WTC11 (cell line): ENCODE data around the gene SPATA12. TPM values are rescaled to one million over a fixed set of nuclear protein-coding genes. Genes with fewer than 3 reads are reported as not detected.
A peak's percentile ranks its signal among the peaks of the same experiment; 100 is the strongest.

Experiments
- ATAC-seq: fragments of 200-7000 bp; cut with Tn5 transposase; 2 replicates; pipeline ENCODE4 v1.10.0; 2021; ENCODE audit warnings: mild to moderate bottlenecking, moderate library complexity
- CTCF ChIA-PET: fragments of 300-600 bp; sonication (Branson Sonifier 250); formaldehyde crosslinking; loops from one replicate; lab custom pipeline; 2021; ENCODE audit warnings: antibody characterized with exemption; lab: Charles Lee
- POLR2A ChIA-PET: fragments of 350-600 bp; sonication (Branson Sonifier 250); formaldehyde crosslinking; loops from one replicate; lab custom pipeline; 2021; ENCODE audit warnings: antibody characterized with exemption; lab: Charles Lee
- DNase-seq: peaks from one replicate; pipeline ENCODE4 v3.0.0; 2021; ENCODE audit warnings: low spot score
- H3K27ac Mint-ChIP-seq: 2 replicates; pipeline ENCODE4 v1.8.0; 2021; ENCODE audit warnings: mixed read lengths
- H3K27me3 Mint-ChIP-seq: 2 replicates; pipeline ENCODE4 v1.8.0; 2021; ENCODE audit warnings: low read depth, mild to moderate bottlenecking, moderate library complexity, mixed read lengths
- H3K36me3 Mint-ChIP-seq: 2 replicates; pipeline ENCODE4 v1.8.0; 2021; ENCODE audit warnings: mixed read lengths
- H3K4me1 Mint-ChIP-seq: 2 replicates; pipeline ENCODE4 v1.8.0; 2022; ENCODE audit warnings: mixed read lengths
- H3K4me3 Mint-ChIP-seq: 2 replicates; pipeline ENCODE4 v1.8.0; 2021; ENCODE audit warnings: mild to moderate bottlenecking, moderate library complexity, mixed read lengths
- H3K9me3 Mint-ChIP-seq: 2 replicates; pipeline ENCODE4 v1.8.0; 2021; ENCODE audit warnings: mixed read lengths
- ATF3 ChIP-seq: sonication (generic); formaldehyde crosslinking; conservative IDR thresholded peaks from 2 replicates; pipeline ENCODE4 v1.8.1; 2022; ENCODE audit warnings: mild to moderate bottlenecking, missing genetic modification reagents
- CDX4 ChIP-seq: fragments of 250-450 bp; sonication (Bioruptor Pico); IDR thresholded peaks from 2 replicates; pipeline ENCODE4 v1.9.0; 2021; ENCODE audit warnings: moderate library complexity, mild to moderate bottlenecking, inconsistent platforms, borderline replicate concordance
- ERG ChIP-seq: fragments of 250-450 bp; sonication (Bioruptor Pico); IDR thresholded peaks from 2 replicates; pipeline ENCODE4 v1.8.0; 2021; ENCODE audit warnings: mild to moderate bottlenecking
- GABPB1 ChIP-seq: sonication (generic); formaldehyde crosslinking; IDR thresholded peaks from 2 replicates; pipeline ENCODE4 v1.8.1; 2023; ENCODE audit warnings: mild to moderate bottlenecking, missing genetic modification reagents
- GTF2I ChIP-seq: fragments of 250-450 bp; sonication (Bioruptor Pico); conservative IDR thresholded peaks from 2 replicates; pipeline ENCODE4 v1.4.0; 2021; ENCODE audit warnings: mild to moderate bottlenecking
- IRF2 ChIP-seq: sonication (generic); formaldehyde crosslinking; IDR thresholded peaks from 2 replicates; pipeline ENCODE4 v1.8.0; 2022; ENCODE audit warnings: low read depth, missing genetic modification reagents, borderline replicate concordance
- JUN ChIP-seq: sonication (generic); formaldehyde crosslinking; IDR thresholded peaks from 2 replicates; pipeline ENCODE4 v1.8.0; 2023; ENCODE audit warnings: mild to moderate bottlenecking, missing genetic modification reagents
- OVOL2 ChIP-seq: fragments of 250-450 bp; sonication (Bioruptor Pico); IDR thresholded peaks from 2 replicates; pipeline ENCODE4 v1.9.0; 2021; ENCODE audit warnings: mild to moderate bottlenecking, borderline replicate concordance
- SMAD4 ChIP-seq: sonication (generic); formaldehyde crosslinking; IDR thresholded peaks from 2 replicates; pipeline ENCODE4 v1.8.0; 2022; ENCODE audit warnings: mild to moderate bottlenecking, missing genetic modification reagents
- TP53 ChIP-seq: sonication (generic); formaldehyde crosslinking; IDR thresholded peaks from 2 replicates; pipeline ENCODE4 v1.8.1; 2023; ENCODE audit warnings: mild to moderate bottlenecking, missing genetic modification reagents
- ZNF219 ChIP-seq: sonication (generic); formaldehyde crosslinking; IDR thresholded peaks from 2 replicates; pipeline ENCODE4 v1.8.0; 2023; ENCODE audit warnings: missing genetic modification reagents, mild to moderate bottlenecking, borderline replicate concordance
- ZNF281 ChIP-seq: sonication (generic); formaldehyde crosslinking; IDR thresholded peaks from 2 replicates; pipeline ENCODE4 v1.8.0; 2023; ENCODE audit warnings: mild to moderate bottlenecking, missing genetic modification reagents
- ZNF423 ChIP-seq: fragments of 250-450 bp; sonication (Bioruptor Pico); IDR thresholded peaks from 2 replicates; pipeline ENCODE4 v2.1.2; 2022; ENCODE audit warnings: mild to moderate bottlenecking, moderate library complexity
- ZNF671 ChIP-seq: fragments of 250-450 bp; sonication (Bioruptor Pico); IDR thresholded peaks from 2 replicates; pipeline ENCODE4 v1.8.0; 2021; ENCODE audit warnings: mild to moderate bottlenecking
- total RNA-seq: library from RNA; stranded (reverse); gene quantifications from 3 replicates; pipeline ENCODE4 v1.2.3, GENCODE V29; 2021
- TF ChIP-seq, protein P1 (sequence below): sonication (generic); formaldehyde crosslinking; IDR thresholded peaks from 2 replicates; pipeline ENCODE4 v1.8.1; 2023; ENCODE audit warnings: mild to moderate bottlenecking, missing genetic modification reagents, borderline replicate concordance
- TF ChIP-seq, protein P2 (sequence below): sonication (generic); formaldehyde crosslinking; IDR thresholded peaks from 2 replicates; pipeline ENCODE4 v1.8.1; 2022; ENCODE audit warnings: mild to moderate bottlenecking, missing genetic modification reagents, moderate library complexity, borderline replicate concordance
- TF ChIP-seq, protein P3 (sequence below): sonication (generic); formaldehyde crosslinking; IDR thresholded peaks from 2 replicates; pipeline ENCODE4 v1.8.0; 2022; ENCODE audit warnings: missing genetic modification reagents
- TF ChIP-seq, protein P4 (sequence below): sonication (generic); formaldehyde crosslinking; IDR thresholded peaks from 2 replicates; pipeline ENCODE4 v1.8.1; 2023; ENCODE audit warnings: mild to moderate bottlenecking, missing genetic modification reagents, moderate library complexity

SPATA12 gene
- total RNA-seq, 1 experiment from 2014 or later, result 0.39 TPM

- Mint-ChIP-seq H3K9me3 (no peaks in the 10 kb centered on the region), H3K27me3 (no peaks in the 10 kb centered on the region), H3K27ac (peak overlapping the region; percentile 43; the same call in 1 of the 2 replicates), H3K4me3 (no peak overlapping the region), H3K4me1 (peaks cover 13% of the 10 kb centered on the region), H3K36me3 (peaks cover 11% of the 10 kb centered on the region)
- no peak for TF ChIP-seq IRF2 (CRISPR knock-in tag)
- no peak for TF ChIP-seq OVOL2 (CRISPR knock-in tag)
- TF ChIP-seq, protein P1, sequence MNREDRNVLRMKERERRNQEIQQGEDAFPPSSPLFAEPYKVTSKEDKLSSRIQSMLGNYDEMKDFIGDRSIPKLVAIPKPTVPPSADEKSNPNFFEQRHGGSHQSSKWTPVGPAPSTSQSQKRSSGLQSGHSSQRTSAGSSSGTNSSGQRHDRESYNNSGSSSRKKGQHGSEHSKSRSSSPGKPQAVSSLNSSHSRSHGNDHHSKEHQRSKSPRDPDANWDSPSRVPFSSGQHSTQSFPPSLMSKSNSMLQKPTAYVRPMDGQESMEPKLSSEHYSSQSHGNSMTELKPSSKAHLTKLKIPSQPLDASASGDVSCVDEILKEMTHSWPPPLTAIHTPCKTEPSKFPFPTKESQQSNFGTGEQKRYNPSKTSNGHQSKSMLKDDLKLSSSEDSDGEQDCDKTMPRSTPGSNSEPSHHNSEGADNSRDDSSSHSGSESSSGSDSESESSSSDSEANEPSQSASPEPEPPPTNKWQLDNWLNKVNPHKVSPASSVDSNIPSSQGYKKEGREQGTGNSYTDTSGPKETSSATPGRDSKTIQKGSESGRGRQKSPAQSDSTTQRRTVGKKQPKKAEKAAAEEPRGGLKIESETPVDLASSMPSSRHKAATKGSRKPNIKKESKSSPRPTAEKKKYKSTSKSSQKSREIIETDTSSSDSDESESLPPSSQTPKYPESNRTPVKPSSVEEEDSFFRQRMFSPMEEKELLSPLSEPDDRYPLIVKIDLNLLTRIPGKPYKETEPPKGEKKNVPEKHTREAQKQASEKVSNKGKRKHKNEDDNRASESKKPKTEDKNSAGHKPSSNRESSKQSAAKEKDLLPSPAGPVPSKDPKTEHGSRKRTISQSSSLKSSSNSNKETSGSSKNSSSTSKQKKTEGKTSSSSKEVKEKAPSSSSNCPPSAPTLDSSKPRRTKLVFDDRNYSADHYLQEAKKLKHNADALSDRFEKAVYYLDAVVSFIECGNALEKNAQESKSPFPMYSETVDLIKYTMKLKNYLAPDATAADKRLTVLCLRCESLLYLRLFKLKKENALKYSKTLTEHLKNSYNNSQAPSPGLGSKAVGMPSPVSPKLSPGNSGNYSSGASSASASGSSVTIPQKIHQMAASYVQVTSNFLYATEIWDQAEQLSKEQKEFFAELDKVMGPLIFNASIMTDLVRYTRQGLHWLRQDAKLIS, result no peak
- no peak for TF ChIP-seq CDX4 (CRISPR knock-in tag)
- TF ChIP-seq ERG (CRISPR knock-in tag), result no peak
- TF ChIP-seq, protein P2, sequence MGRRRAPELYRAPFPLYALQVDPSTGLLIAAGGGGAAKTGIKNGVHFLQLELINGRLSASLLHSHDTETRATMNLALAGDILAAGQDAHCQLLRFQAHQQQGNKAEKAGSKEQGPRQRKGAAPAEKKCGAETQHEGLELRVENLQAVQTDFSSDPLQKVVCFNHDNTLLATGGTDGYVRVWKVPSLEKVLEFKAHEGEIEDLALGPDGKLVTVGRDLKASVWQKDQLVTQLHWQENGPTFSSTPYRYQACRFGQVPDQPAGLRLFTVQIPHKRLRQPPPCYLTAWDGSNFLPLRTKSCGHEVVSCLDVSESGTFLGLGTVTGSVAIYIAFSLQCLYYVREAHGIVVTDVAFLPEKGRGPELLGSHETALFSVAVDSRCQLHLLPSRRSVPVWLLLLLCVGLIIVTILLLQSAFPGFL, result no peak
- no peak for TF ChIP-seq JUN (CRISPR knock-in tag)
- no peak for TF ChIP-seq ZNF219
- TF ChIP-seq GABPB1 (CRISPR knock-in tag), result no peak
- ChIA-PET CTCF (interaction anchor here (0.6 to 1.7 kb wide), 5 partner anchors 10 to 101 kb away, joined by 3 to 7 read pairs (median 4); no protein-coding TSS in a partner anchor), POLR2A (no interaction called here)
- ATAC-seq (no peak), DNase-seq (no peak)
These were observed 28.6 kb downstream of the SPATA12 start for GRCh38 chr3:57089043-57089442.

DNA sequence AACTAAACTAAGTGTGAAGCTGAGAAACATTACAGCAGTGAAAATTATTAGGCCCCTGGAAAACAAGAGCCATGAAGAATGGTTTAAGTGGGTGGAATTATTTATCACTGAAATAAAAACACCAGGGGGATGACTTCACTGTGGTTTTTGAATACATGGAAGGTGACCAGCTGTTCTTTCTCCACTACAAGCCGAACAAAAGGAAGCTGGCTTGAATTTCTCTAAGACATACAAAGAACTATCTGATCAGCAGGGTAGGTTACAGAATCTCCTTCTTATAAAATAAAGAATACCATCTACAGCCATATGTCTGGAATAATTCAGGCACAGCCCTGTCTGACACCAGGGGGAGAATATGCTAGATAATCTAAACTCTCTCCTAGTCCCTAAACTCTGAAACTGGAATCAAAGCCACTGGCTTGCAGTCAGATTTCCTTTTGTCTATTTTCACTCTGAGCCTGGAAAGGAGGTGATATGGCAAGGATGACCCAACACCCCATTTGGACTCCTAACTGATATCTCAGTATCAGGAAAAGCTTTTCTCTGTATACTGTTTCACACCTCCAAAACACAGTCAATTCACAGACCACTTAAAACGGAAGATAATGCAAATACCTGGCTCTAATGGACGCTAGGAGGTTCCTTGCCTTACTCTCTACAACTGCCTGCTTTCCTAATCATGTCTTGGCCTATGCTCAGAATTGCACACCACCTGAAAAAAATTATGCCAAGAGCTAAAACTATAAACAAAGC, 31.2 kb downstream of the SPATA12 start:
- ATAC-seq, result no peak
- H3K27me3 Mint-ChIP-seq, result no peaks in the 10 kb centered on the region
- ChIA-PET CTCF (interaction anchor here (1.4 kb wide), 1 partner anchor 9 kb away, joined by 4 read pairs; no protein-coding TSS in a partner anchor), POLR2A (no interaction called here)
- H3K27ac Mint-ChIP-seq, result 0 out of 2 replicates have a peak overlapping the region, but pooled peaks have one; percentile 41
- H3K36me3 Mint-ChIP-seq, result peaks cover 32% of the 10 kb centered on the region
- H3K4me3 Mint-ChIP-seq, result no peak overlapping the region
- no peak for DNase-seq
- peaks cover 21% of the 10 kb centered on the region for H3K4me1 Mint-ChIP-seq
- no peaks in the 10 kb centered on the region for H3K9me3 Mint-ChIP-seq
- TF ChIP-seq, protein P3, sequence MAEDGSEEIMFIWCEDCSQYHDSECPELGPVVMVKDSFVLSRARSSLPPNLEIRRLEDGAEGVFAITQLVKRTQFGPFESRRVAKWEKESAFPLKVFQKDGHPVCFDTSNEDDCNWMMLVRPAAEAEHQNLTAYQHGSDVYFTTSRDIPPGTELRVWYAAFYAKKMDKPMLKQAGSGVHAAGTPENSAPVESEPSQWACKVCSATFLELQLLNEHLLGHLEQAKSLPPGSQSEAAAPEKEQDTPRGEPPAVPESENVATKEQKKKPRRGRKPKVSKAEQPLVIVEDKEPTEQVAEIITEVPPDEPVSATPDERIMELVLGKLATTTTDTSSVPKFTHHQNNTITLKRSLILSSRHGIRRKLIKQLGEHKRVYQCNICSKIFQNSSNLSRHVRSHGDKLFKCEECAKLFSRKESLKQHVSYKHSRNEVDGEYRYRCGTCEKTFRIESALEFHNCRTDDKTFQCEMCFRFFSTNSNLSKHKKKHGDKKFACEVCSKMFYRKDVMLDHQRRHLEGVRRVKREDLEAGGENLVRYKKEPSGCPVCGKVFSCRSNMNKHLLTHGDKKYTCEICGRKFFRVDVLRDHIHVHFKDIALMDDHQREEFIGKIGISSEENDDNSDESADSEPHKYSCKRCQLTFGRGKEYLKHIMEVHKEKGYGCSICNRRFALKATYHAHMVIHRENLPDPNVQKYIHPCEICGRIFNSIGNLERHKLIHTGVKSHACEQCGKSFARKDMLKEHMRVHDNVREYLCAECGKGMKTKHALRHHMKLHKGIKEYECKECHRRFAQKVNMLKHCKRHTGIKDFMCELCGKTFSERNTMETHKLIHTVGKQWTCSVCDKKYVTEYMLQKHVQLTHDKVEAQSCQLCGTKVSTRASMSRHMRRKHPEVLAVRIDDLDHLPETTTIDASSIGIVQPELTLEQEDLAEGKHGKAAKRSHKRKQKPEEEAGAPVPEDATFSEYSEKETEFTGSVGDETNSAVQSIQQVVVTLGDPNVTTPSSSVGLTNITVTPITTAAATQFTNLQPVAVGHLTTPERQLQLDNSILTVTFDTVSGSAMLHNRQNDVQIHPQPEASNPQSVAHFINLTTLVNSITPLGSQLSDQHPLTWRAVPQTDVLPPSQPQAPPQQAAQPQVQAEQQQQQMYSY (CRISPR knock-in tag), result no peak
- TF ChIP-seq ZNF671 (CRISPR knock-in tag), result no peak
- TF ChIP-seq TP53 (CRISPR knock-in tag), result no peak
- TF ChIP-seq GTF2I (CRISPR knock-in tag), result no peak
- TF ChIP-seq, protein P4, sequence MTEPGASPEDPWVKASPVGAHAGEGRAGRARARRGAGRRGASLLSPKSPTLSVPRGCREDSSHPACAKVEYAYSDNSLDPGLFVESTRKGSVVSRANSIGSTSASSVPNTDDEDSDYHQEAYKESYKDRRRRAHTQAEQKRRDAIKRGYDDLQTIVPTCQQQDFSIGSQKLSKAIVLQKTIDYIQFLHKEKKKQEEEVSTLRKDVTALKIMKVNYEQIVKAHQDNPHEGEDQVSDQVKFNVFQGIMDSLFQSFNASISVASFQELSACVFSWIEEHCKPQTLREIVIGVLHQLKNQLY (CRISPR knock-in tag), result no peak
- TF ChIP-seq ZNF423, result no peak
- no peak for TF ChIP-seq SMAD4
- no peak for TF ChIP-seq CDX4 (CRISPR knock-in tag)
- no peak for TF ChIP-seq ATF3 (CRISPR knock-in tag)
- TF ChIP-seq ZNF281, result no peak
